ENCODE data around the gene SYNGR2.

DNA sequence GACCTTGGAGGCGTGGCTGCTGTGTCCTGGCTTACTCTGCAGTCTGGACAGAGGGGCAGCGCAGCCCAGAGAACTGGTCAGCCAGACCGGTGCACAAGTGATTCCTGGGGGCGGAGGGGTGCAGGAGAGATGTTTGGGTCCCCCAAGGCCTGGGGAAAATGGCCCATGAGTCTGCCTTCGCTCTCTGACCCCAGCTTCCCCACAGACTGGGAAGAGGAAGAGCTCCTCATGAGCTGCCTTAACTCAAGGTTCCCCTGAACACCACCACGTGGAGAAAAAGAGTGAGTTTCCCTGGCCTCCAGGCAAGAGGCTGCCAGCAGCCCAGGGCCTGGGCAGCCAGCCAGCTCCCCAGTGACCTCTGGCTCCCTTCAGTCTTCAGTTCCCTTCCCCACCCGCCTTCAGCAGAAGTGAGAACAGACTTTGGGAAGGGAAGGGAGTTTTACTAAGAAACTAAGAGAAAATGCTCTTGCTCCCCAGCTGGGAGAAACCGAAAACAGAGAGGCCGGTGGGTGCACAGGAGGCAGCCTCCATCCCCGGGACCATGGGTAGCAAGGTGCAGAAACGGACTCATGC, 24.1 kb upstream of the SYNGR2 start:
- TF ChIP-seq RAD21 (IDR thresholded peaks at IDR 0.05 in 1 of 2, conservative IDR thresholded peaks at IDR 0.05 in 1 of 2; ENCODE audit: low read depth in 2 of 2, low read length in 2 of 2) (no peak), CBX5 (IDR thresholded peaks at IDR 0.05; ENCODE audit: low read depth, low read length) (no peak), NRF1 (IDR thresholded peaks at IDR 0.05; ENCODE audit: low read depth, low read length) (no peak), SUZ12 (IDR thresholded peaks at IDR 0.05; ENCODE audit: low read length) (no peak), POLR2AphosphoS5 (IDR thresholded peaks at IDR 0.05; ENCODE audit: low read depth, low read length) (no peak), POLR2A (IDR thresholded peaks at IDR 0.05; ENCODE audit: control extremely low read depth in 1 of 2, low read depth in 2 of 2, low read length in 2 of 2) (no peak)
- TF ChIP-seq, protein P1, sequence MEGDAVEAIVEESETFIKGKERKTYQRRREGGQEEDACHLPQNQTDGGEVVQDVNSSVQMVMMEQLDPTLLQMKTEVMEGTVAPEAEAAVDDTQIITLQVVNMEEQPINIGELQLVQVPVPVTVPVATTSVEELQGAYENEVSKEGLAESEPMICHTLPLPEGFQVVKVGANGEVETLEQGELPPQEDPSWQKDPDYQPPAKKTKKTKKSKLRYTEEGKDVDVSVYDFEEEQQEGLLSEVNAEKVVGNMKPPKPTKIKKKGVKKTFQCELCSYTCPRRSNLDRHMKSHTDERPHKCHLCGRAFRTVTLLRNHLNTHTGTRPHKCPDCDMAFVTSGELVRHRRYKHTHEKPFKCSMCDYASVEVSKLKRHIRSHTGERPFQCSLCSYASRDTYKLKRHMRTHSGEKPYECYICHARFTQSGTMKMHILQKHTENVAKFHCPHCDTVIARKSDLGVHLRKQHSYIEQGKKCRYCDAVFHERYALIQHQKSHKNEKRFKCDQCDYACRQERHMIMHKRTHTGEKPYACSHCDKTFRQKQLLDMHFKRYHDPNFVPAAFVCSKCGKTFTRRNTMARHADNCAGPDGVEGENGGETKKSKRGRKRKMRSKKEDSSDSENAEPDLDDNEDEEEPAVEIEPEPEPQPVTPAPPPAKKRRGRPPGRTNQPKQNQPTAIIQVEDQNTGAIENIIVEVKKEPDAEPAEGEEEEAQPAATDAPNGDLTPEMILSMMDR (IDR thresholded peaks at IDR 0.05; ENCODE audit: control extremely low read depth in 1 of 3, insufficient read depth in 1 of 3, low read depth in 1 of 3, low read length in 3 of 3): no peak
- TF ChIP-seq, protein P2, sequence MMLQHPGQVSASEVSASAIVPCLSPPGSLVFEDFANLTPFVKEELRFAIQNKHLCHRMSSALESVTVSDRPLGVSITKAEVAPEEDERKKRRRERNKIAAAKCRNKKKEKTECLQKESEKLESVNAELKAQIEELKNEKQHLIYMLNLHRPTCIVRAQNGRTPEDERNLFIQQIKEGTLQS (IDR thresholded peaks at IDR 0.05; ENCODE audit: insufficient read depth, low read depth, low read length): no peak
- TF ChIP-seq, protein P3, sequence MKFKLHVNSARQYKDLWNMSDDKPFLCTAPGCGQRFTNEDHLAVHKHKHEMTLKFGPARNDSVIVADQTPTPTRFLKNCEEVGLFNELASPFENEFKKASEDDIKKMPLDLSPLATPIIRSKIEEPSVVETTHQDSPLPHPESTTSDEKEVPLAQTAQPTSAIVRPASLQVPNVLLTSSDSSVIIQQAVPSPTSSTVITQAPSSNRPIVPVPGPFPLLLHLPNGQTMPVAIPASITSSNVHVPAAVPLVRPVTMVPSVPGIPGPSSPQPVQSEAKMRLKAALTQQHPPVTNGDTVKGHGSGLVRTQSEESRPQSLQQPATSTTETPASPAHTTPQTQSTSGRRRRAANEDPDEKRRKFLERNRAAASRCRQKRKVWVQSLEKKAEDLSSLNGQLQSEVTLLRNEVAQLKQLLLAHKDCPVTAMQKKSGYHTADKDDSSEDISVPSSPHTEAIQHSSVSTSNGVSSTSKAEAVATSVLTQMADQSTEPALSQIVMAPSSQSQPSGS (IDR thresholded peaks at IDR 0.05; ENCODE audit: low read length): no peak

Measured in H1 (cell line).